Measurements from ENCODE around the gene CSRP1.
"Not testable (repeated sequence)": the region's sequence is repeated elsewhere in the genome, so short reads cannot be mapped to it uniquely, and the experiment has no call there.

The CSRP1 gene

DNA sequence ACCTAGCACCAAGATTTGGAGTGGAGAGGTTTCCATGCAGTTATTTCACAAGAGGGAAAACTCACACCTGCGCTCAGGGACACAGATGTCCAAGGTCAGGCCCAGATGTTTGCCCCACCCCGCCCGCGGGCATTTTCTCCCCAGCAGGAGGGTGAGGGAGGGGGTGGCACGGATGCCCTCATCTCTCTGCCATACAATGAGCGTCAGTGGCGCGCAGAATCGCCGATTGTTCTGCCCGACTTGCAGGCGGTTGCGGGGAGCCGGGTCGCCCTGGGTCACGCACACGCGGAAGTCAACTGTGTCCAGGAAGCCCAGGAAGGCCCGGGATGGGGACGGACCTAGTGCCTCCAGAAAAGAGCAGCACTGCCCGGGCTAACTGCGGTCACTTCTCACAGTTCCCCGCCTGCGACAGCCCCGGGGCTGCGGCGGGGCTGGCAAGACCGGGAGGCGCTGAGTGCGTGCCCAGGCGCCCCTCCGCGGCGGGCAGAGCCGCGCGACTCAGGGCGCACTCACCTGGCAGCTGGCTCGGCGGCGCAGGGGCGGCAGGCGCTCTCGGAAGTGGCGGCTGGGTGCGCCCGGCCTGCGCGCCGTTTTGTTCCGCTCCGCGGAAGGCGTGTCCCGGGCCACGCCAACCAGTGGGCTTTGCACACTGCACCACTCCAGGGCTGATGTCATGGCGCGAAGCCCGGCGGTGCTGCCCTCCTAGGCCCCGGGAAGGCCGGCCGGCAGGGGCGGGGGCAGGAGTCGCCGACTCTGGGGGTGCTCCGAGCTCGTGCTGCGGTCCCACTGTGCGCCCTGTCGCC is at the start of gene CSRP1:
Gene CSRP1, minus strand, starts transcription at position 567 of the 803 bp plus-strand sequence. CDS start 10,820 bp downstream, outside the sequence.
- peak; percentile 65 for DNase-seq (ENCODE audit: low read depth)

DNA sequence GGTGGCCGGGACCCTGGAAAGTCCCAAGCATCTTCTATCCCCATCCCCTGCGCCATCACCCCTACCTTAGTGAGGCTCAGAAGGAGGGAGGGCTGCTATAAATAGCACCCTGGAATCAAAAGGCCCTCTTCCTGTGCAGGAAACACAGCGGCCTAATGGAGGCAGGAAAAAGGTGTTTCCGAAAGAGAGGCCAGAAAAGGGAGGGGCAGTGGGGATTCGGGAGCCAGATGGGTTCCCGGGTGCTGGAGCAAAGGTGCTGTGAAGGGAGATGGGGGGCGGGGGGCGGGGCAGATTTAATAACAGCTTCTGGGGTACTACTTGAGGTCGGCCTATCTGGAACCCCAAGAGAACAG is 48.6 kb upstream of the CSRP1 start:
- DNase-seq (ENCODE audit: low read depth) = no peak

DNA sequence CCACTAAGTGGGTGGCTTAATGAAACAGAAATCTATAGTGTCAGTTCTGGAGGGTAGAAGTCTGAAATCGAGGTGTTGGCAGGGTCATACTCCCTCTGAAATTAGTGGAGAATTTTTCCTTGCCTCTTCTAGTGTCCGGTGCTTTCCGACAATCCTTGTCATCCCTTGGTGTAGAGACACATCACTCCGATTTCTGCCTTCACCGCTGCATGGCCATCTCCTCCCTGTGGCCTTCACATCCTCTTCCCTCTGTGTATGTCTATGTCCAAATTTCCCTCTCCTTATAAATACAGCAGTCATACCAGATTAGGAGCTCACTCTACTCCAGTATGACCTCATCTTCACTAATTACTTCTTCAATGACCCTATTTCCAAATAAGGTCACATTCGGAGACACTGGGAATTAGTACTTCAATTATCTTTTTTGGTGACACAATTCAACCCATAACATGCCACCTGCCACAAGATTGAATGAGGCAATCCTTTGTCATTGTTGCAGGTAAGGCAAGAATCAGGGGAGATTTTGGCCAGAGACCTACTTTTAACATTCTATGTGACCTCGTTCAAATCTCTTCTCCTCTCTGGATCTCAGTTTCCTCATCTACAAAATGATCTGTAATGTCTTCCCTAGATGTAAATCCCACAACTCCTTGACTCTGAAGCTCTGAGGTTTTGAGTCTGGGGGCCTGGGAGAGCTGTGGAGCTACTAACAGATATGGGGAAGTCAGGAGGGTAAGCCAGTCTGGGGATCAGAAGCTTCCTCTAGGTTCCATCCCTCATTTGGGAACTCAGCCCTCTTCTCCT is 48.1 kb upstream of the CSRP1 start:
- DNase-seq (ENCODE audit: low read depth) = no peak

DNA sequence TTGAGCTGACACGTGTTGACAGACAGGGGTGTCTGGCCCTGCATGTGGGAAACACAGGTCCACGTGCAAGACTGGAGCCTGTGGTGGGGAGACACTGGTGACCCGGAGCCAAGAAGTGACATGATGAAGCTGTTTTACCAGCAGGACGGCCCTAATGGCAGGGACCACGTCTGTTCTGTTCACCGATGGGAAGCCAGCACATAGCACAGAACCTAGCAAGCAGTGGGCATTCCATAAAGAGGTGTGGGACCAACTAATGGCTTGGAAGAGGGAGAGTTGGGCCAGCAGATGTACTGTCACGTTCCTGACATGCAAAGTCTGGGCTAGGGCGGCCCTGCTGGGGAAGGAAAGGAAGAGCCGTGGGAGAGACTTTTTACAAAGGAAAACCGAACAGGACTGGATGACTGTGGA is 47.3 kb upstream of the CSRP1 start:
- DNase-seq (ENCODE audit: low read depth) = no peak

DNA sequence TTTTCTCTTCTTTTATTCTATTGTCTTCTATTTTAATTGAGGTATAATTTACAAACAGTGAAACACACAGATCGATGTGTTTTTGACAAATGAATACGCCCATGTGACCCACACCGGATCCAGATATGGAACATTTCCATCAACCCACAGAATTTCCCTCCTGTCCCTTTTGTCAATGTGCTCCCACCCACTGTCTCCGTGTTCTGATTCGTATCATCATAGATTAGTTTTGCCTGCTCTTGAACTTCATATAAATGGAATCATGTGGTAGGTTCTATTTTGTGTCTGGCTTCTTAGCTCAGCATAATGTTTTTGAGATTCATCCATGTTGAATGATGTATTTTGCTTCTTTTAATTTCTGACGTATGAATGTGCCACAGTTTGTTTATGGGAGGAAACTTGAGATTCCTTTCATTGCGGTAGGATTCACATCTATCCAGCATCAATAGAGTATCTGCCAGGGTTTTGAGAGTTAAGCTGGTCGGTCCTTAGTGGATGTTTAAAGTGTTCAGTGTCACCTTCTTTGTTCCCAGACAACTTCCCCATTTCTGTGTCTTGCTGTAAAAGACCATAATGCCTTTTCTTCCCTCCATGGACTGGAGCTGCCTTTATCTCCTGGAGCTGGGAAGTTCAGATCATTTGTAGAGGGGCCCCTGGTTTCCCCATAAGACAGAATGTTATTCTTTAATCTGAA is 46.7 kb upstream of the CSRP1 start:
- DNase-seq (ENCODE audit: low read depth) = no peak

DNA sequence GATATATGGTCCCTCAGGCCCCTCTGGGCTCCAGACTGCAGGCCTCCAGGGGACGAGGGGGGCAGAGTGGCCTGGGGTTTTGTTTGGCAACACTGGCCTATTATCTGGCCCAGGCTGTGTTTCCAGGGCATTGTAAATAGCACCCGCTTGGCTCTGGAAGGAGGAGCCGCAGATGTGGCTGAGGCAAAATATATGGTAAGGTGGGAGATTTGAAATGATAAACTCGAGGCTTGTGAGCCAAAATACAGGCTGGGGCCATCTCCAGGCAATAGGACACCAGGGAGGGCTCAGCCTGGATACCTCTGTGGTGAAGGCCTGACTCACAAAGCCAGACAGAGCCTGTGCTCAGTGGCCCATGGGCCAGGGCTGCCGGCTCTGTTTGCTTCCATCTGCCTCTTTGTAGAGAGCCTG is 46.0 kb upstream of the CSRP1 start:
- DNase-seq (ENCODE audit: low read depth) = no peak

DNA sequence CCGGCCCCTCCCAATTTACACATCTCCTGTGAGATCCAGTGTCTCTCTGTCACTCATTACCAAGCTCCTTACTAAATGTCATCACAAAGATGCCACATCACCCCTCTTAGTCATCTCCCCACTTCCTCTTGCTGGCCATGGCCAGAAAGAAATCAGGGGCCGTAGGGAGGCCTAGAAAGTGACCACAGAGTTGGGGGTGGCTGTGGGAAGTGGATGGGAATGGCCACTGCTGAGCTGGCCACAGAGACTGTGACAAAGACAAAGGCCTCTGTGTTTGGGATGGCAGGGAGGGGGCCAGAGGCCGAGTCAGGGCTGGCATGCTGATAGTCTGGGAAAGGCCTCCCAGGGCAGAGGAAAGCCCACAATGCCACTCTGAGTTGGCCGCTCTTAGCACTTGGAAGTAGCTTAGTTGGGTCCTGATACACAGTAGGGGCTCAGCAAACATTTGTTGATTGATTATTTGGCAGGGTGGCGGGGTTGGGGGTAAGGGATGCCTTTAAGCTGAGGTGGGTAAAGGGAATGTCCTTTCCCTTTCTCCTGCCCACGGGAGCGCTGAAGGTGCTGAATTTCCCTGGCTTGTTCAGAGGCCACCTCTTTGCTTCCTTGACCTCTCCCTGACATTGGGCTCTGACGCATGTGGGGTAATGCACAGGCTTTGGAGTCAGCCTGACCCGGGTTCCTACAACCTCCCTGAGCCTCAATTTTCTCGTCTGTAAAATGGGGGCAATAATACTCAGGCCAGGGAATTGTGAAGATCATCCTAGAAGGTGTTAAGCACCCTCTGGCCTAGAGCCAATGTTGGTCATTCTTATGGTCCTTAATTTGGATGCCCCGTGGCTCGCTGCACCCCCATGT is 45.2 kb upstream of the CSRP1 start:
- no peak for DNase-seq (ENCODE audit: low read depth)

DNA sequence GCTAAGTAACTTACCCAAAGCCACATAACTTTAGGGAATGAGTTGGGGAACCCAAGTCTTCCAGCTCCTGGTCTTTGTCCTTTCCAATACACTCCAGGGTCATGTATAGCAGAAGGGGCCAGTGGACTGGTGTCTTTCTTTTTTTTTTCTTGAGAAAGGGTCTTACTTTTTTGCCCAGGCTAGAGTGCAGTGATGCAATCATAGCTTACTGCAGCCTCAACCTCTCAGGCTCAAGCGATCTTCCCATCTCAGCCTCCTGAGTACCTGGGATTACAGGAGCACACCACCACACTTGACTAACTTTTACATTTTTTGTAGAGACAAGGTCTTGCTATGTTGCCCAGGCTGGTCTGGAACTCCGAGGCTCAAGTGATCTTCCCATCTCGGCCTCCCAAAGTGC is 44.2 kb upstream of the CSRP1 start:
- DNase-seq (ENCODE audit: low read depth) = no peak

DNA sequence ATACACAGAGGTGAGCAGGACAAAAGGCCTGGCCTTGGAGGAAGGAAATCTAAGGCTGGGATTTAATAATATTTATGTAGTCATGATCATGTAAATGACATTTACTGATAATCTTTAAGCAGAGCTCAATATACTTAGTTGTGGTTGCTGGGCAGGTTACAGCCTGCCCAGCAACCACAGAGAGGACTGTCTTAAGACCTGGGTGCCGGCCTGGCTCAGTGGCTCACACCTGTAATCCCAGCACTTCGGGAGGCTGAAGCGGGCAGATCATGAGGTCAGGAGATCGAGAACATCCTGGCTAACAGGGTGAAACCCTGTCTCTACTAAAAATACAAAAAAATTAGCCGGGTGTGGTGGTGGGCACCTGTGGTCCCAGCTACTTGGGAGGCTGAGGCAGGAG is 42.6 kb upstream of the CSRP1 start:
- DNase-seq (ENCODE audit: low read depth) = not testable (repeated sequence)

DNA sequence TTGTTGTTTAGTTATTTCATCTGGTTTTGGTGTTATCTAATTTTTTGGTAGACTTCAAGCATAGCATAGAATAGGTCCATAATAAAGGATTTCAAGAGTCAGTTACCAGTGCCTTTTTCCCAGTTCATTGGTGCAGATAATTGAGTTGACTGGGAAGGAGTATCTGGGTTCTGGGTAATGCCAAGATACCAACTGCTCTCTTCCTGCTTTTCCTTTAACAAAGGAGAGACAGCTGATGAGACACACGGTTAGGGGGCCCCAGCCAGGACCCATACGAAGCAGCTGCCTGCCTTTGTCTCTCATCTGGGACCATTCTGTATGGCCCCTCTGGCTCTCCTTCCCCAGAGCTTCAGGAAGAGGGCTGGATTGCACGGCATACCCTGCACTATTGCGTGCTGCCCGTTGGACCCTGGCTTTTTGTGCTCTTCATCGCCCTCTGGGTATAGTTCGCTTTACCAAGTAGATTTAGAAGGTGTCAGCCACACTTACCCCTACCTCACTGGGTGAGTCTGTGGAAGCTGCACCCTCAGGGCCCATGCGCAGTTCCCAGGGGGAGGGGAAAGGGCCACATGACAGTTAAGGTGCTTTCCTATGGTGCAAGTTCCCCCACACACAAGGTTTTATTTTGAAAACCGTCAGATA is 39.0 kb upstream of the CSRP1 start:
- no peak for DNase-seq (ENCODE audit: low read depth)

DNA sequence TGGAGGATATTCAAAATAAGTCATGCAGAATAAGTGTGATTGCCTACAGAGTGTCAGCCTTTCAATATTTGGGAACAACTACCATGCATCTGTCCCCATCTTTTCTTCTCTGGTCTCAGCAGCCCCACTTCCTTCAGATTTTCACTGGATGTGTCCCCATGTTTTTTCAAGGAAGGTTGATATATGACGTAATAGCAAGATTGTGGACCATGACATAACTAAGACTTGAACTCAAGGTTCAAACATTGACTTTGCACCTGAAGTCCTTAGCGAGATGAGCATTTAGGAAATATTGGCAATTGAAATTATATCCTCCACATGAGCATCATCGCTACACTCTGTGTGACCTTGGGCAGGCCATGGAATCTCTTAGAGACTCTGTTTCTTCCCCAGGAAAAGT is 37.8 kb upstream of the CSRP1 start:
- DNase-seq (ENCODE audit: low read depth) = no peak

DNA sequence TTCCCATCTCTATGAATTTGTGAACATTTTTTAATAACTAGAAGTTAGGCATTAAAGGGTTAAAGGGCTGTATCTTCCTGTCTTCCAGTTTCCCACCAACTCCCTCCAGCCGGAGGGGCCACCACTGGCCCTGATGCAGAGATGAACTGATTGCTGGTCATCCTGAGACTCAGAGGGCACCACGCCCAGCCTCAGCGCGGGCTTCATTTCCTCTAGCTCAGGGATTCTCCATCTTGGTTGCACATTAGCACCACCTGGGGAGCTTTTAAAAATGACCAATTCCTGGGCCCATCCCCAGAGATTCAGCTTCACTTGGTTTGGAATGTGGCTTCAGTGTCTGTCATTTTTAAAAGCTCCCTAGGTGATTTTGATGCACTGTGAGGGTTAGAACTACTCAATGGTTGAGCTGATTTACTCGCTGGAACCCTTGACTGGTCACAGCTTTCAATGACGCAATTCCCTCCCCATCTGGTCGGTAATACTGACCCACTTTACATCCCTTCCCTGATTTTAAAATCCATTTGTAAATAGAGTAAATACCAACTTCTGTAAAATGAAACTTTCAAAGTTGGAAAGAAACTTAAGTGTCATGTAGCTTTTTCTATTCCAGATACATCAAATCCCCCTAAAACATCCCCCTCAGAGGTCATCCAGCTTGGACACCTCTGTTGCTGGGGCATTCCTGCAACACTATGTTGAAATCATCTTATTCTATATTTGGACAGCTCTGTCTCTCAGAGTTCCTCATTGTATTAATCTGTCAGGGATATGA is 37.1 kb upstream of the CSRP1 start:
- DNase-seq (ENCODE audit: low read depth) = no peak

DNA sequence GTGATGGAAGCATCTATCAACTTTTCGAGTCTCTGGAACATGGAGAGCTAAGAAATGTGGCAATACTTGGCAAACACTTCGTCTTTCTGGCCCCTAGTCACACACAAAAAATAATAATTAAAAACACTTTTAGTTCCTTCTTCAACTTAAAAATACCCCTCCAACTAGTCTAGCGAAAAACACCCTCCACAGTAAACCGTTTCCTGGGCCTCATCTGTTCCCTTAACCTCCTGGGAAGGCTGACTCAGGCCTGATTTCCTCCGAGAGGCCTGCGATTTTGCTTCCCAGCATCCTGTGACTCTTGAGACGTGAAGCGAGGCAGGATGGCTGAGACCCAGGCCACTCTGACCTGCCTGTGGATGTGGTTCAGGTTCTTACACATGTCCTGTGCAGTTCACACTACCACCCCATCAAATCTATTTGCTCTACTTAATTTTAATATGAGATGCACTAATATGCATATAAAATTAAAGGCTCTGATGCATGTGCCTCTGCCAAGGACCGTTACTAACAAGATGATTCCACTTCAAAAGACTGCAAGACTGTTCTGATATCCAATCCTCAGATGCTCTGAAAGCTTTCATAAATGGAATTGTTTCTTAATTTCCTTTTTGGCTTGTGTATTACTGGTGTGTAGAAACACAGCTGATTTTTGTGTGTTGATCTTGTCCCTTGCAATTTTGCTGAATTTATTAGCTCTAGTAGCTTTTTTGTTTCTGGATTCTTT is 35.5 kb upstream of the CSRP1 start:
- DNase-seq (ENCODE audit: low read depth) = no peak

DNA sequence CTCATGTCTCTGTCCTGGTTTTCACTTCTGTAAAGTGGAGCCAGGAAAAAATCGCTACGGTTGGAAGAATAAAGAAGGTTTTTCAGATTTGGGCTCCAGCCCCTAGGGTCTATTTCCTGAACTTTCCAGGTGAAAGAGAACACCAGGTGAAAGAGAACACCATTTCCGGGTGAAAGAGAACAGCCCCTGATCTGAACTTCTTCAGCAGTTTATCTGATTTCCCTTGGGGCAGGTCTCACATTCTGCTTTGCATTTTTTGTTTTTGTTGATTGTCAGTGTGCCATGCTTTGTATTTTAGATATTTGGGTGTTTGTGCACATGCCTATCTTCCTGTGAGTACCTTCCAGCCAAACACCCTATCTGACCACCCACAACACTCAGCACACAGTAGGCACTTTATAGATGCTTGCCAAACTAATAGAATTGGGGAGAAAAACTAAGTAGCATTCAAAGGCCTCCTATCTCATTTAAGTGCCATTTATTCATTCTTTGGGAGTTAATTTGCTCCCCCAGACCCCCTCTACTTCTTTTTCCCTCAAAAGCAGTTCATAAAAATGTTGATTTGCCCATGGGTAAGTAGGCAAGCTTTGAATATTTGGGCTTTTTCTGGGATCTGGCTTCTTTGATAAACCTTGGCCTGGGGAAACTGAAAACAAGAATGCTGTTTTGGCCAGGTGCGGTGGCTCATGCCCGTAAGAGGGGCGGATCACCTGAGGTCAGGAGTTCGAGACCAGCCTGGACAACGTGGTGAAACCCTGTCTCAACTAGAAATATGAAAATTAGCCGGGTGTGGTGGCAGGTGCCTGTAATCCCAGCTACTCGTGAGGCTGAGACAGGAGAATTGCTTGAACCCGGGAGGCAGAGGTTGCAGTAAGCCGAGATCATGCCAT is 34.2 kb upstream of the CSRP1 start:
- no peak for DNase-seq (ENCODE audit: low read depth)

DNA sequence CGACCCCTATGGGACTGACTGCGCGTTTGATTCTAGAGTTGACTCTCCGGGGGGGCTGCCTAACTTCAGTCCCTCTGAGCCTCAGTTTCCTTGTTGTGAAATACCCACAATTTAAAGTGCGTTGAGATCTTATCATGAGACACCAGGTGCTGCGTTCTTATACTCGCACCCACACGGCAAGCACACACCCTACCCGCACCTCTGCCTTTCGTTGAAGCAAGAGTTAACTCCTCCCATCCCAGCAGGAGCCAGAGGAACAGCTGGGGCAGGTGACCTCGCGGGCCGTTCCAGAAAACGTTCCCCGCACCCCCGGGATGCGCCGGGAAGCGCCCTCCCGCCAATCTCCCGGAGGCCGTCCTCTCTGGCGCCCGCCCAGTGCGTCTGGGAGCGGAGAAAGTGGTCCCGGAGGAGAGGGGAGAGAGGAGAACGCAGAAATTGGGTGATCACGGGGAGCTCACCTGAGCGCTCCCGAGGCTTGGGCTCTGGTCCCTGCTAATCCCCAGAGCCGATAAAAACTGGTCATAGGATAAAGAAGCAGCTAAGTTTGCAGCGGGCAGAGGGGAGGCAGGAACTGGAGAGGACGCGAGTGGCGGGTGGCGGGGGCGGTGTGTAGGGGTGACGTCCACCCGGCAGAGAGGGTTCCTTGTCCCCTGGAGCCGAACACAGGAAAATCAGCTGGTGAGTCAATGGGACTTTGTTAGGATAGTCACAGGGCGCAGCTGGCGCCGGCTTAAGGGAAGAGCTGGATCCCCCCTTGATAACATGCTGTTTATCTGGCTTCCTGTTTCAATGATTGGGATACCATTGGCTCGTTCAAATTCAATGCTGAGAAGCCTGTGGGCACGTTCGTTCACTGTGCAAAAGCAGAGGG is 32.9 kb upstream of the CSRP1 start:
- no peak for DNase-seq (ENCODE audit: low read depth)

DNA sequence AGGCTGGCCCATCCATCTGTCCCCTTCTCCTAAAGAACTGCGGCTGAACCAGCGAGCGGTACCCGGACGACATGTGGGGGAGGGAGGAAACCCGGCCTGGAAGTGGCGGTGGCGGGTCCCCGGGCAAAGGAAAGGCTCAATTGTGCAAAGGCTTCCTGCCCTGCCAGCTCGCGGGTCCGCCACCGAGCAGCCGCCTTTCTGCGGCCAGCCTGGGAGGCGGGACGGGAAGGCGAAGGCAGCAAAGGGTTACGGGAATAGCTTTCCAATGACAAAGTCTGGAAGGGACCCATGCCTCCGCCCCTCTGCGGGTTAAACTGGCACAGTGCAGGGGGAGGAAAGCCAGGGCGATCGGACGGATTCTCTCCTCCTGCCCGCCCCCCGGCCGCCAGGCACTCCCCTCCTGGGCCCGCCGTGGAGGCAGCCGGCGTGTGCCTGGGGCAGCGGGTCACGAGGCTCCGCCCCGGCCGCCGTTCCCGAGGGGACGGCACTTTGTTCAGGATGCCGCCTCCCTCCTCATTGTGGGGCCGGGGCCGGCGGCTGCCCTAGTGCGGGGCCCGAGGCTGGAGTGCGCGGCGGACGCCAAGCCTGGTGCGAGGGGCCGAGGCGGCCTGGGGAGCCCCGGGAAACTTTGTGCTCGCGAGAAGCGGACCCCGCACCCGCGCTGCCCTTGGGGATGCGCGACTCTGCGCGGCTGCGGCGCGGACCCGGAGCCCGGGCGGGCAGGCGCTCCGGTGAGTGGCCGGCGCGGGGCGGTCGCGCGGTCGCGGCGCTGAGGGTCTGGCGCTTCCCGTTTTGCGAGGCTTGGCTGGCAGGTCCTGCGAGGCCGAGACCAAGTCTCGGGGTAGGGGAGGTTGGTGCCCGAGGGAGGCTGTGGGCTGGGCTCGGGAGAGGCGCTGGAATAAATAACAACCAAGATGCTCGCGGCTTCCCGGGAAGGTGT is 32.0 kb upstream of the CSRP1 start, which contains the start of gene NAV1:
Gene NAV1, plus strand, starts transcription at position 516 of the 940 bp plus-strand sequence. CDS start 83,758 bp downstream, outside the sequence.
- no peak for DNase-seq (ENCODE audit: low read depth)

Measured in CMK (cell line).